Dermis blood vessel endothelial cell (primary cell): ENCODE measurements around the gene ZCCHC14. TPM values are rescaled to one million over a fixed set of nuclear protein-coding genes. Genes with fewer than 3 reads are reported as not detected.

Source experiments
- DNase-seq: peaks from one replicate; pipeline ENCODE4 v3.0.0; 2010
- total RNA-seq: library from RNA; depleted of rRNA; stranded (reverse); fragments of >200 nt; gene quantifications from 2 replicates; pipeline ENCODE4 v1.2.3, GENCODE V29; 2014

Gene ZCCHC14
- total RNA-seq, 1 donor from 2014 or later = 7.5 TPM

DNA sequence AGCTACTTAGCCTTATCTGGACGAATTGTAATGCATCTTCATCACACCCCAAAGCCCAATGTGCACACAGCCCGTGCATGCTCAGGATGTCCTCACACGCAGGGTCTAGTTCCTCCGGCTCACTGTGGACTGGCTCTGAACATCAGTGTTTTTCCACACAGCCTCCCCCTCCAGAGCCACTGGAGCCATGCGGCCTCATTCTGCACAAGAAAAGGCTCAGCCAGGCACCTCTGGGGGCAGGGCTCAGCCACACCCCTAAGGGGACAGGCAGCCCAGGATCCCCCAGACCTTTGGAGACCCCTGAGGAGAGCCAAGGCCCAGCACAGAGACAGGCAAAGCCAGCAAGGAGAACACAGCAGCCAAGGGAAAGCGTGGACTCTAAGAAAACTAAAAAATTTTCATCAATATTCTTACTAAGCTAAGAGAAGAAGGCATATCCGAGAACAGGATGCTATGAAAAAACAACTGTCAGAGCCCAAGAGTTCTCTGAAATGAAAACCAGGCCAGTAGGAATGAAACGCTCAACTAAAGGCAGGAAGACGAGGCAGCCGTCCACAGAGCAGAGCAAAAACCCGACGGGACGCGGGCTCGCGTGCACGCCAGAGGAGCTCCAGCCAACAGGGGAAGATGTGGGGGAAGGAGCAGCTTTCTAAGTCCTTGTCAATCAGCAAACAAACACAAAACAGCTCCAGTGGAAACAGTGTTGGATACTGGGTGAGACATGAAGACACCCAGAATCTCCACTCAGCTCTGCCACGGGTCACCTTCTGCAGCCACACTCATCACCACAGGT lies 66.2 kb downstream of the ZCCHC14 start:
- DNase-seq = no peak

DNA sequence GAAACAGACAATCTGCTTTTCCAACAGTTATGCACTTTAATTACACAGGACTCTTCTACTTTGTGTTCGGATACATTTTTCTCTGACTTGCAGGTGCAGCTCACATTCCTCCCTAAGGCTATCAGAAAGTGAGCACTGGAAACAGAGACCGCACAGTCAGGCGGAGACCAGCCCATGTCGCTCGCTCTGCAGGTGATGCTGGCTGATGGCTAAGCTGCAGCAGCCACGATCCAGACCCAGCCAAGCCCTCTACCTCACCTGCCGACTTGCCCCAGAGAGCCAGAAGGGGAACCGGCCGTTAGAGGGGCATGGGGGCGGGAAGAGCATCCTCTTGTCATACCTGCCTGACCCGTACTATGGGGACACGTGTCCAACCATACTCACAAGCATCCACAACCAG lies 66.9 kb downstream of the ZCCHC14 start:
- no peak for DNase-seq

DNA sequence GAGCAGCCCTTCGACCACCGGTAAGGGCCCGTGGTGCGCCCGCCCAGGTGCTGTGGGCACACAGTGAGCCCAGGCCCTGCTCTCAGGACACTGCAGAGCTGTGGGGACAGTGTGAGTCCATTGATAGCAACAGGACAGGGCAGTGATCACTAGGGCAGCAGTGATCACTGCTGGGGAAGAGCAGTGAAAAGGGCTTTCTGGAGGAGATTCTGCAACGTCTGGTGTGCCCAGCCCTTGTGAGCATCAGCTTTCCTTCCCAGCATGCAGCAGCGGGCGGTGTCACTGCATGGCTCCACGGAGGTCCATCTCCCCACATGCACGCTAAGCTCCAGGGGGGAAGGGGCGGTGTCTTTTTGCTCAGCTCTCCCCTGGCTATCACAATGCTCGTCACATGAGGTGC lies 68.6 kb downstream of the ZCCHC14 start:
- DNase-seq = no peak

DNA sequence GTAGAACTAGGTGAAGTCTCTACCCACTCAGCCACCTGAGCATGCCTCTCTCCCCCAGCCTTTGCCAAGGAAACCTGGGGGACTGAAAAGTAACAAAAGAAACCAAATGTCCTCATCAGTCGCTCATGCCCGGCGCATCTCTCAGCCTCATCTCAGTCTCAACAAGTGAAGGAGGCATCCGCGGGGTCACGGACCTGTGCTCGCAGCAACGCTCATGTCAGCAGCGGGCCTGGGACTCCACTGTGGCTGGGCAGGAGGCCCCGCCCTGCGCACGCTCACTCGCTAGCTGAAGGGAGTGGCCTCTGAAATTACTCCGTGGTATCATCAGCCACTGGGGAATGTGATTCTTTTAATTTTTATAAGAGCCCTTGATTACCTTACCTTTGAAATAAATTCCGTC lies 69.4 kb downstream of the ZCCHC14 start:
- no peak for DNase-seq

DNA sequence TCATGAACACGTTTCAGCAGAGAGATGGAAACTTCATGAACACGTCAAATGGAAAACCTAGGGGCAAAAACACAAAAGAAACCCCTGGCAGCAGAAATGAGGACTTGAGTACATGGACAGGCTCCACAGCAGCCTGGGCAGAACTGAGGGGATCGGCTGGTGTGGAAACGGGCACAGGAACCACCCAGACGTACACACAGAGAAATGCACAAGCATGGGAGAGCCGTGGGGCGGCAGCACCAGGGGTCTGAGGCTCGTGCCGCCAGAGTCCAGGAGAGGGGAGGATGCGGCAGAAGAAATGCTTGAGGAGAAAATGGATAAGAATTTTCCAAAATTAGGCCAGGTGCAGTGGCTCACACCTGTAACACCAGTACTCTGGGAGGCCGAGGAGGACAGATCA lies 70.7 kb downstream of the ZCCHC14 start:
- no peak for DNase-seq

DNA sequence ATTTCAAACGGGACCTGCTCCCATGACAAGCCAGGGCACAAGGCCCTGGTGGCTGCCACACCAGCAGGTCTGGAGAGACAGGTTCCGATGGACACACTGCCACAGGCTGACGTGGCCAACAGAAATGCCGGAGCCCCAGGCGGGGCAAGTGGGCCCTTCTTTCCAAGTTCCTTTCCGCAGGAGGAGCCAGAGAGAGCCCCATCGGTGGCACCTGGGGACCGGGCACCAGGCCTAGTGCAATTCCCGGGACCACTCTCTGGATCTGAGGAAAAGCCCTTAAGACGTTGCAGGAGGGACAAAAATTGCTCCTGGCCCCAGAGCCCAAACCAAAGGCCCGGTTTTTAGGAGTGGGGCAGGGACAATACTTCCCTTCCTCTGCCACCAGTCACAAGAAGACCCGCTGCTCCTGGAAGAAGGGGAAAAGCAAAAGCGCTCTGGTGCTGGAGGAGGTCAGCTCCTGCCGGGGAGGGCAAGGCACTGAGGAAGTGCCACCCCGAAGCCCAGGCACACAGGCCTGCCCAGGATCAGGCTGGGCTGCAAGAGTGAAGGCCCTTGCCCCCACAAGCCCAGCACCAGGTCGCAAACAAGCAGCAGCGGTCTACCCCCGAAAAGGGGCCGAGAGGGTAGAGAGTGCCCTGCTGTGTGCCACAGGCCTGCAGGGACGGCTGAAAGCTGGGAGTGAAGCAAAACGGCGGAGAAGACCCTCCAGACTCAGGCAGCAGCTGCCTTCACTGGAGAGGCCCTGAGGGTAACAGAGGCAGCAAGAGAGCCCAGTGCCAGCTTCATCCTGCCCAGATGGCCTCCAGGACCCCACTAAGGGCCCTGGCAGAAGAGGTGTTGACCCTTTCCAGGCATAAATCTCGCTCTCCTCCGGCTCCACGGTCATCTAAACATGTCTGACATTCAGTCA lies 71.6 kb downstream of the ZCCHC14 start:
- DNase-seq = no peak

DNA sequence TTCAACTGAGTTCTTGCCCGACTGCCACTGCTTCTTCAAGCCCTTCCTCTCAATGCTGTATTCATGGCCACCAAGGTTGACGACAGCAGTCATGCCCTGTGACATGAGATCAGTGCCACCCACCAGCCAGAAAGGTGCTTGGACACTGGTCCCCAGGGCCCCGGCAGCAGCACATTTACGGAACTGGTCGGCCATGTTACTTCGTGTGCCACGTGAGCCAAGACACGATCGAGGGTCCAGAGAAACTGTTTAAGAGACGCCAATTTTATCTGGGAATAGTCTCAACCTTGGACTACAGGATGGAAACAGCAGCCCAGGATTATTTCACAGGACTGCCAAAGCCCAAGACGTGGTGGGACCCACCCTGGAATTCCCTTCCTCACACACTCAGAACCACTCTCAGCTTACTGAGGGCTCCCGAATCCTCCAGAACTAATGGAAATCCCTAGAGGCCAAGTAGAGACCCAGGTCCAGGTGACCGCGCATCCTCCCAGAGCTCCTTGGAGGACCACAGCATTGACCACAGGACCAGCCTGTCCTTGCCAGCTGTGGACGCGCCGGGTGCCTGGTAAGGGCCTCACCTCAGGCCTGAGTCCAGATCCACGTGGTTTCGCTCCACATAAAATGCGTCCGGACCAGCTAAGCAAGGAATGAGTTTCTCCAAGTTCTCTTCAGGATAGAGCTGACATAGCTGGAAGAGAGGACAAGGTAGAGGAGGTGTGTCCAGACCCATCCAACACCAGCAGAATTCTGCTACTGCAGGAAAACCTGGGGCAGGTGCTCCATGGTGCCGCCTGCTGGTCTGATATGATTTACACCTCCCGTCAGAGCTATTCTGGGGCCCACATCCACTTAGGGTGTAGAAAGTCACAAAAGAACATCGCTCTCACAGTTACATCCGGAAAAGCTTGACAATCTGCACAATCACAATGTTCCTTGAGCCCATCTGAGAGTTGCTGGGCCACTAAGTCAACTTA lies 72.5 kb downstream of the ZCCHC14 start:
- DNase-seq = no peak

DNA sequence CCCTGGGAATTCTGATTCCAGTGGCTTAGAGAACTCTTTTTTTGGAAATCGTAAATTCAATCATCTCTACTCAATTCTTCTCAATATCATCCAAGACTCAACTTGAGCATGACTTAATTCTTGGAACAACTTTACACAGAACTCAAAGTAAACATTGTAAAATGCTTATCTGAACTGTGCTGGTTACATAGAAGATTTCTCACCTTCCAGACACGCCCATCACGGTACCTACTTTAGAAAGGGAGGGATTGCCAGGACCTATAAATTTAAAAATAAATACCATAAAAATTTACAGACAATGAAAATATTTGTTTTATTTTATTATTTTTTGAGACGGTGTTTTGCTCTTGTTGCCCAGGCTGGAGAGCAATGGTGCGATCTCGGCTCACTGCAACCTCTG lies 74.2 kb downstream of the ZCCHC14 start:
- DNase-seq = no peak

DNA sequence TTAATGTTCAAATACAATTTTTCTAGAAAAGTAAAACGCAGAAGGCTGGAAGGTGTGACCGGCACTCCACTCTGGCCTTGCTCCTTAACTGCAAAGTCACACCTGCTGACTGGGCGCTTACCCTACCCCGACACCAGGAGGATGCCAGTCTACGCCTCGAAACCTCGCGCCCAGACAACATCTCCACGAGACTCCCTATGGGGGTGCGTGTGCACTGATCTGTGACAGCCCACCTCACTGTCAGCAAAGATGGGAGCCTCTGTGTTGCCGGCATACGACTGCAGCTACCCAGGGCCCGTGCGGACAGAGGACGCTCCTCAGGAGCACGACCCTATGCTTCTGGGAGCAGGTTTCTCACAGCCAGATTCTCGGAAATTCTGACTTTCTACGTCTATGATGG lies 74.6 kb downstream of the ZCCHC14 start:
- DNase-seq = no peak

DNA sequence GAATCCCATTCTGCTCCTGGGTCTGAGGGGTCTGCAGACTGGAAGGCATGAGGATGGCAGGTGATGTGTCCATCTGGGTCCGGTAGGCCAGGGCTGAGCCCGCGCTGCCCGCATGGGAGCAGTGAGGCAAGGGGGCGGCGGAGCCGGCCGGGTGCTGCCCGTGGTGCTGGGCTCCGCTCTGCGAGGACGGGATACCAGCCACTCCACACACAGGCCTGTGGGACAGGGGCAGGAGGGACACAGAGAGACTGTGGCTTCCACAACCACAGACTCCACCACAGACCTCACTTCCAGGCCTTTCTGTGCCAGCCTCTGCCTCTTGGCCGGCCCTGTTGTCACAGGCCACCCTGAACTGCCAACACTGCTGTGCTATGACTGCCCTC lies 75.3 kb downstream of the ZCCHC14 start:
- no peak for DNase-seq

DNA sequence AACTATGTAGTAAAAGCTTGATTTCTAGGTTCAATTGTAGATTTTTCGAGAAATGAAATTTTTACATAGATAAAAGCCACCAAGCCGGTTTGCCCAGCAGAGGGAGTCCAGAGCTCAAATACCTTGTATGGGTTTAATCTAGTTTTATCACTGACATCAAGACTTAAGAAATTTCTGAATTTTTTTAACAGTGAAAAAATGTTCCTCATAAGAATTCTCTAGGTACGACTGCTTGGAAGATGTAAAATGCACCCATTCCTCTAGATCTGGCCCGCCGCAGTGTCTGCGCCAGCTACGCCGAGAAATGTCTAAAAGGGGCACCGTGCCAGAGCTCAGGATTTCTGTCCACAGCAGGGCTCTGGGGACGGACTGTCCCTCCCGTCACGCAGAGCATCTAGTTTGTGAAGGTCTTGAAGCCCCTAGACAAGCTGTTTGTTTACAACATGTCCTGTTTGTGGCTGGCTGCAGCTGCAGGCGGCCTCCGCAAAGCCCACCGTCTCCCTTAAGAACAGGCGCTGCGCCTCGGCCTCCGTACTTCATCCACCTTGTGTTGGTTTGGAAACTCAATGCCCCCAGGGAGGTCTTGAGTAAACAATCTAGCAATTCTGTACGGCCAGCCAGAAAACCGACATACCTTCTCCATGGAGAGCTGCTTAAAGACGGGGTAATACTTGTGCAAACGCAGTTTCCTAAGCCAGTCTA lies 75.8 kb downstream of the ZCCHC14 start:
- peak; percentile 80 for DNase-seq

DNA sequence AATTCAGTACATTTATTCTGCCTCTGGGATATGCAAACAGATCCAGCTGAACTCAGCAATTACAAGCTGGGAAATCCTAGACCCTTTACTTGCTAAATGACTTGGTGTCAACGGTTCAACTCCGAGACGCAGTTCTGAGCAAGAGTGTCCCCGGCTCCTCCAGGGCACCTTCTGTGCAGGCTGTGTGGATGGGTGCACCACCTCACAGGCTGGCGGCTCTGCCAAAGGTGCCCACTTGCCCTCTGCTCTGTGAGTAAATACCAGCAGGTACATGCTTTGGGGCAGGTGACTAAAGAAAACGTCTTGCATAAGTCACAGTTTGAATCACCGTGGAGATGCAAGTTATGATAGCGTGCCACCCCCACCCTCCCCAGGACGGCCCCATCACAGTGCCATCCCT lies 77.4 kb downstream of the ZCCHC14 start:
- DNase-seq = no peak

DNA sequence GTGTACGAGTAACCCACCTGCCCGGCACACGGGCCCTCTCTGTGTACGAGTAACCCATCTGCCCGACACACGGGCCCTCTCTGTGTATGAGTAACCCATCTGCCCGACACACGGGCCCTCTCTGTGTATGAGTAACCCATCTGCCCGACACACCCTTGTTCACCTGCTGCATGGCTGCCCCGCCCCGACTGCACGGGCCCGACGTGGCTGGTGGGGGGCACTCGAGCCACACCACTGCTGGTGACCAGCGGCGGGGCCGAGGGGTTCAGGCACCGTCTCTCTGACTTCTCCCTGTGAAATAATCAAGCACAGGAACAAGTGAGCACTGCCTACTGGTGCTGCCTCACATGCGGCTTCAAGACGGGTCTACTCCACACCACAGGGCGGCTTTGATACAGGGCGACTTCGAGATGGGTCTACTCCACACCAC lies 78.6 kb downstream of the ZCCHC14 start:
- DNase-seq = no peak

DNA sequence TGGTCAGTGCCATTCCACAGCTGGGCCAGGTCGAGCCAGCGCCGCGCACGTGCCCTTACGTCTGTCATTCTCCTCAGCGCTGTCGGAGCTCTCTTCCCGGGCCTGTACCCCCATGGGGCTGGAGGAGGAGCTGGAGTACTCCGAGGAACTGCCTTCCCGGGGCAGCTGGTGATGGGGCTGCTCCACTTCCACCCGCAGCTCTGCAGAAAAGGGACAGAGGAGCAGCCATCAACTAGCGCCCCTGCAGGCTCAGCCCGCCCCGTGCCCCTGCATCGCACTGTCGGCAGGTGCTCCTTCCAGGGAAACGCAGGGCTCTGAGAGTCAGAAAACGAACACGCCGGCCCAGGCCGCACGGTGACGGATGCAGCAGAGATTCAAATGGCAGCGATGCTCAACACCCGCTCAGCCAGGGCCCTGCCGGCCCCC lies 79.8 kb downstream of the ZCCHC14 start:
- no peak for DNase-seq

DNA sequence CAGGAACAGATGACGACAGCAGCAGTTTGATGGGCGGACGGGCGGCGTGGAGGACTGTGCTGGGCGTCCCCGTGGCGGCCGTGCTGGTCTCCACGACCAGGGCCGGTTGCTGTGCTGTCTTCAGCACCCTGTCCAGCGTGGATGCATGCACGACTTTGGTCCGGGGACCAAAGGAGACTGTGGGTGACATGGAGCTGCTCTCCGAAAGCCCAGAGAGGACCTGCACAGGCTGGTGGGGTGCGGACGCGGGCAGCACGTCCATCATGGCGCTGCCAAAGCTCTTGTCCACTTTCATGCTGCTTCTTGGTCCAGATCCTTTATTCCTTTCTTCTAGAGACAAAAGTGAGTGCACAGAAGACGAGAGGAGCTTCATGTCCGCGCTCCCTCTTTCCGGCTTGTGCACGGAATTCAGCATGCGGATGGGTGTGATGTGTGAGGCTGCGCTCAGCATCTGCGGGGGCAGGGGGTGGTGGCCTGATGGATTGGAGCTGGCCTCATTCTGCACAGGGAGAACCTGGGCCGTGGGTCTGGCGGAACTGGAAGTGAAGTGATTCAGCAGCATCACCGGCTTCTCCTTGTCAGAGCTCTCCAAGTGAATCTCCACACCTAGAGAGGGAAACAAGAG lies 80.3 kb downstream of the ZCCHC14 start:
- DNase-seq = no peak

DNA sequence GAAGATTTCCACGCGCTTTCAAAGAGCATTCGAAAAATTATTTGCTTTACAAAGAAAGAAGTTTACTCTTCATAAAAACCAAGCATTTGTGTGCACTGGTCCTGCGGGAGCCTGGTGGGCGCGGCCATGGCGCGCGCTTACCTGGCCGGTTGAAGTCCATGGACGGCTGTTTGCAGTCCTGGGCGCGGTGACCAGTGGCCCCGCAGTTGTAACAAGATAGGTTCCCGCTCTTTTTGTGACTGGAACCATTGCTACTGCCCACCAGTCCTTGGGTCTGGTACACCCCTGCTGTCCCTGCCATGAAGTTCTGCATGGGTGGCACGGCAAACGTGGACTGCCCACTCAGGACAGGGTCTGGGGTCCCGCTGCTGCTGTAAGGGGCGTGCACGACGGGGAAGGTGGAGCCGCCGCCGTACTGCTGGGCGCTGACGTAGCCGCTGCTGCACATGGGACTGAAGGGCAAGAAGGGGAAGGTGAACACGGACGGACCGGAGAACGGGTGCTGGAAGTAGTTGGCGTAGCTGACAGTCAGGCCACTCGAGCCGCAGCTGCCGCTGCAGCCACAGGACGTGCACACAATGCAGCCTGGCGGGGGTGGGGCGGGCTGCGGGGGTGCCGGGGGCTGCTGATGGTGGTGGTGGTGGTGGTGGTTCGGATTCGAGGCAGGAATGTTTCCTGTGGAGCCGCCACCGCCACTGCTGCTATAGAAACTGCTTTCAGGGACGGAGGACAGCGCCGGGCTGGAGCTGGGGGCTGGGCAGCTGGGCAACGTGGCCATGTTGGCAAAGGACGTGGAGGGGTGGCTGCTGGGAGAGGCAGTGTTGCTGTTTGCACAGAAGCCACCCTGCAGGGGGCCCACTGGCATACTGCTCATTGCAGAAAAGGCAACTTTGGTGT lies 81.2 kb downstream of the ZCCHC14 start:
- DNase-seq = no peak

DNA sequence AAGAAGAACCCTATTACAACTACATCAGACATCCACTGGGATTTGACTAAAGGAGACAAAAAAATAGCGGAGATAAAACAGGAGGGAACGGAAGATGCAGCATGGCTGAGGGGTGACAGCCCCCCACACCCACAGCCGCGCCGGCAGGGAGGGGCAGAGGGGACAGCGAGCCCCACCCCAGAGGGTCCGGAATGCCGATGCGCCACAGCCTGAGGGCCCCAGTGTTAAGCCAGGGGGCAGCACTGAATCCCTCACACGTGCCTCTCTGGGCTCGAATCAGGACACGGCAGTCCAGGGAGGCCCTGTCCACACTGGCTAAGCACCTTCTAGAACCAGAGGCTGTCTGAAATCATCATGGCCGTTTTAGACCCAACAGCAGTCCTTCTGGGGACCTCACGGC lies 81.9 kb downstream of the ZCCHC14 start:
- no peak for DNase-seq

DNA sequence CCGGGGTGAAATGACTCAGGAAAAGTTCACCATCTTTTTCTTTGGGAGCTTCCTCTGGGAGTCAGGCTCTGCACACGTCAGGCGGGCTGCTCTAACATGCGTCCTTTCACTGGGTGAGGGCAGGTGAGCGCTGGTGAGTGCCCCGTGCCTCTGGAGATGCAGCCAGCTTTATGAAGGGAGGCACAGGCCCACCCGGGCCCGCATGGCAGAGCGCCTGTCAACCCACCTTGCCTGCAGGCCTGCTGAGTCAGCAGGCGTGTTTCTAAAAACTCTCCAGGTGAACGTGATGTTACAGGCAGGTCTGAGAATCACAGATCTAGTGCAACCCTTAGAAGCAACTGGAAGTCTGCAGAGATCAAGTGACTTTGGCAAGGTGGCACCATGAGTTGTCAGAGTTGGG lies 82.3 kb downstream of the ZCCHC14 start:
- no peak for DNase-seq

DNA sequence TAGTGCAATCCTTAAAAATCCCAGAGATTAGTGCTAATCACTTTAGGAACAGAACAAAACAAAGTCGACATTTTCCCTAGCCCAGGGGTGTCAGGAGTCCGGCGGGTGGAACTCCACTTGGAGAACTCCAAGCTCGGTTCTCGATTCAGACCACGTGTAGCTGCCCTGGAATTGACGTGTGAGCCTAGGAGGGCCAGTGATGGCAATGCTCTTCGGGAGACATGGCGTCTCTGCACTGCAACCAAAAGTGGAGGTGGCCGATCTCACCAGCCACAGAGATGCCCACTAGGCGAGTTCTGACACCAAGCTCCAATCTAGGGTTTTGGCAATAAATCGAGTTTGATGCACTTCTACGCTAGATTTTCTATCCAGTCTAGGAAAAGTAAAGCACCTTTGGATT lies 83.0 kb downstream of the ZCCHC14 start:
- no peak for DNase-seq

DNA sequence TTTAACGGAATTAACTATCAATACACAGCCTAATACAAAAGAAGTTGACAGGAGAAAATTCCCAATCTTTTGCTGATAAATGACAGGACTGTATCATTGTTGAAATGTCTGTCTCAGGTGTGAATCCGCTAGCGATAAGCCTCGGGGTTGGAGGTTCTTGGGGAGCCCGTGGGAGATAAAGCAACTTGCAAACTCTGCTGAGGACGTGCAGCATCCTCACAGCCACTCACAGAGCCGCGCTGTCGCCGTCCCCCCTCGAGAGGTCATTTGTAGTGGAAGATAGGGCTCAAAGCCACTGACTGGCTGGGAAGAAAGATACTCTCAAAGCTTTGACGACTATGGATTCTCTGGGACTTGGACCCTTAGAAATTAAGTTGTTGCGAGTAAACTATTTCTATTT lies 83.7 kb downstream of the ZCCHC14 start:
- no peak for DNase-seq
